HEK293 (cell line): ENCODE results near the gene GPR155.
A peak's percentile ranks its signal among the peaks of the same experiment; 100 is the strongest.

Experiments used
- CTCF ChIP-seq: fragments of 450-650 bp; formaldehyde crosslinking; IDR thresholded peaks from 2 replicates; pipeline ENCODE4 v1.5.1; 2016; ENCODE audit warnings: missing biosample characterization, missing genetic modification characterization
- HOXA7 ChIP-seq: sonication (generic); formaldehyde crosslinking; IDR thresholded peaks from 2 replicates; pipeline ENCODE4 v1.8.1; 2022; ENCODE audit warnings: missing genetic modification reagents, borderline replicate concordance
- KLF7 ChIP-seq: fragments of 450-650 bp; formaldehyde crosslinking; IDR thresholded peaks from 2 replicates; pipeline ENCODE4 v1.5.1; 2016; ENCODE audit warnings: missing biosample characterization, missing genetic modification characterization, borderline replicate concordance
- ZNF416 ChIP-seq: fragments of 450-650 bp; formaldehyde crosslinking; IDR thresholded peaks from 2 replicates; pipeline ENCODE4 v1.5.1; 2016; ENCODE audit warnings: missing biosample characterization, missing genetic modification characterization
- ZNF704 ChIP-seq: fragments of 450-650 bp; formaldehyde crosslinking; IDR thresholded peaks from 2 replicates; pipeline ENCODE4 v1.5.1; 2016; ENCODE audit warnings: missing biosample characterization, missing genetic modification characterization
- ZNF837 ChIP-seq: fragments of 450-650 bp; formaldehyde crosslinking; IDR thresholded peaks from 2 replicates; pipeline ENCODE4 v1.5.1; 2016; ENCODE audit warnings: missing biosample characterization, missing genetic modification characterization

DNA sequence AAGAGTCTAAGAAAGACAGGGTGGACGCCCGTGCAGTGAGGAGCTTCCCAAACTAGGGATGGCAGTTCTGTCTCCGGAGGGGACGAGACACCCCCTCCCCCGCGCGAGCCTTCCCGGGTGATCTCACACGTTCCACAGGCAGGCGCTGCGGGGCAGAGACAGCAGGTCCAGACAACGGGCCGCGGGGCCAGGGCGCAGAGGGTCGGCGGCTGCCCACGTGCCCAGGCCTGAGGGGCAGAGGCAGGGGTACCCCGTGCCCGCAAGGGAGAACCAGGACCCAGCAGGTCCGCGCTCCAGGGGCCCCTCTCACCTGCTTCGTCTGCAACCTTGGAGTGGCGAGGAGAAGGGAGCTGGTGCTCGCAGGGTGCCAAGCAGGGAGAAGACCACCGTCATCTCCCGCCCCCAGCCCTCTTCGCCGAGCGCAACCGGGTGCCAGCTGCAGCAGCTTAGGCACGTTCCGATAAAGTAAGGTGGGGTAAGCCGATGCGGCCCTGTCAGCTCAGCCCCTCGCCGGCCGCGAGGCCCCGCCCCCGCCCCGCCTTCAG lies at the start of gene GPR155:
- TF ChIP-seq ZNF416 (tag by site-specific recombination) (no peak), ZNF837 (no peak), KLF7 (tag by site-specific recombination) (no peak), CTCF (tag by site-specific recombination) (peak; percentile 74), ZNF704 (tag by site-specific recombination) (no peak), HOXA7 (CRISPR knock-in tag) (no peak)
